Coronary artery (tissue), 2 donors: Measurements from ENCODE around the gene ATAD2B.

Experiments used
- DNase-seq: peaks from one replicate; pipeline ENCODE4 v3.0.0-alpha.2; 2017; ENCODE audit warnings: low spot score
- H3K27ac ChIP-seq, 2 donors: fragments of 200-600 bp; sonication (generic); one replicate each; pipeline ENCODE4 v1.5.1; 2016 to 2019
- H3K4me3 ChIP-seq: fragments of 200-600 bp; sonication (generic); 2 replicates; pipeline ENCODE4 v1.5.1; 2016; ENCODE audit warnings: mild to moderate bottlenecking, moderate library complexity
- CTCF ChIP-seq: fragments of 200-600 bp; sonication (generic); IDR thresholded peaks from one replicate; pipeline ENCODE4 v1.5.1; 2019; ENCODE audit warnings: antibody characterized with exemption

The ATAD2B gene

GRCh38 chr2:23912054-23912453 is 14.9 kb downstream of the ATAD2B start:
- Histone ChIP-seq H3K4me3 (no peak overlapping the region), H3K27ac (no peak overlapping the region)
- DNase-seq = no peak
- no peak for TF ChIP-seq CTCF

GRCh38 chr2:23905155-23905554 is 21.8 kb downstream of the ATAD2B start:
- no peak overlapping the region for H3K27ac ChIP-seq
- TF ChIP-seq CTCF = no peak
- H3K4me3 ChIP-seq = no peak overlapping the region
- DNase-seq = no peak

GRCh38 chr2:23904692-23905091 is 22.2 kb downstream of the ATAD2B start:
- DNase-seq = no peak
- TF ChIP-seq CTCF = no peak
- Histone ChIP-seq H3K27ac (no peak overlapping the region), H3K4me3 (no peak overlapping the region)

- TF ChIP-seq CTCF = no peak
- Histone ChIP-seq H3K4me3 (no peak overlapping the region), H3K27ac (no peak overlapping the region)
- no peak for DNase-seq
These were observed 22.7 kb downstream of the ATAD2B start for GRCh38 chr2:23904215-23904614.

- TF ChIP-seq CTCF = no peak
- no peak for DNase-seq
- Histone ChIP-seq H3K27ac (no peak overlapping the region), H3K4me3 (no peak overlapping the region)
These were observed 23.9 kb downstream of the ATAD2B start for GRCh38 chr2:23903034-23903433.

- H3K27ac ChIP-seq = no peak overlapping the region
- no peak for DNase-seq
- no peak for TF ChIP-seq CTCF
- H3K4me3 ChIP-seq = no peak overlapping the region
These were observed 24.7 kb downstream of the ATAD2B start for GRCh38 chr2:23901966-23902846.
